AG04449 (cell line): ENCODE results near the gene TNPO1.

Source experiments
- CTCF ChIA-PET: fragments of 350-600 bp; formaldehyde crosslinking; extraction: SDS; loops from one replicate; lab custom pipeline; 2021; ENCODE audit warnings: antibody characterized with exemption; lab: Yijun Ruan, JAX
- POLR2A ChIA-PET: fragments of 400-600, 350-600 bp; formaldehyde crosslinking; extraction: SDS; loops from one replicate; lab custom pipeline; 2020; ENCODE audit warnings: antibody characterized with exemption, inconsistent platforms; lab: Yijun Ruan, JAX
- DNase-seq: peaks from one replicate; pipeline ENCODE4 v3.0.0-alpha.2; 2010; ENCODE audit warnings: low read depth, low spot score
- H3K4me3 ChIP-seq: 2 replicates; pipeline ENCODE4 v1.5.1; 2011; ENCODE audit warnings: low read depth, mild to moderate bottlenecking, control low read depth, low read length
- TF ChIP-seq, protein P1 (sequence below): IDR thresholded peaks from one replicate; pipeline ENCODE4 v1.5.1; 2011; ENCODE audit warnings: mild to moderate bottlenecking, moderate library complexity, low read length, control low read depth, inconsistent platforms; ENCODE audit not compliant: insufficient read depth; ENCODE audit errors: missing control alignments

Gene TNPO1

DNA sequence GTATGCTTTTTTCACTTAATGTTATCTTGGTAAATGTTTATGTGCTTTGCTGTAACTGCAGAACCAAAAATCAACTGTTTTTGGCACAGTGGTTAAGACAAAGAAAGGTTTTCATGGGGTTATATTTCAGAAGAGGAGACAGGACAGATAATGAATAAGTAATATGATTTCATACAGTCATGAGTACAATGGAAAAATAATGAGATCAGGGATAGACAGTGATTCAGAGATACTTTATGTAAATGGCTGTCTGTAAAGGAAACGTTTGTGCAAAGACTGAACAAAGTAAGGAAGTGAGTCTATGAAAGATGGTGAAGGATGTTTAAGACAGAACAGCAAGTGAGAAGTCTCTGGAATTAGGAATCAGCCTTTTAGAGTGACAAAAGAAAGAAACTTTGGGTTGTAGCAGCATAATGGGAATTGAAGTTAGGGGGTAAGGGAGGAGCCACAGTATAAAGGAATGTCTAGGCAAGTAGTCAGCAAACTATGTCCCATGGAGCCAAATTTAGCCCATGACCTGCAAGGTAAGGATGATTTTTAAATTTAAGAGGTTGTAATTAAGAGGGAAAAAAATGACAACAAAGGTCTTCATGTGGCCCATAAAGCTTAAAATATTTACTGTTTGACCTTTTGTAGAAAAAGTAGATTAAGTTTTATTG is 55.0 kb downstream of the TNPO1 start:
- ChIA-PET CTCF (no interaction called here), POLR2A (no interaction called here)
- no peak overlapping the region for H3K4me3 ChIP-seq
- TF ChIP-seq, protein P1, sequence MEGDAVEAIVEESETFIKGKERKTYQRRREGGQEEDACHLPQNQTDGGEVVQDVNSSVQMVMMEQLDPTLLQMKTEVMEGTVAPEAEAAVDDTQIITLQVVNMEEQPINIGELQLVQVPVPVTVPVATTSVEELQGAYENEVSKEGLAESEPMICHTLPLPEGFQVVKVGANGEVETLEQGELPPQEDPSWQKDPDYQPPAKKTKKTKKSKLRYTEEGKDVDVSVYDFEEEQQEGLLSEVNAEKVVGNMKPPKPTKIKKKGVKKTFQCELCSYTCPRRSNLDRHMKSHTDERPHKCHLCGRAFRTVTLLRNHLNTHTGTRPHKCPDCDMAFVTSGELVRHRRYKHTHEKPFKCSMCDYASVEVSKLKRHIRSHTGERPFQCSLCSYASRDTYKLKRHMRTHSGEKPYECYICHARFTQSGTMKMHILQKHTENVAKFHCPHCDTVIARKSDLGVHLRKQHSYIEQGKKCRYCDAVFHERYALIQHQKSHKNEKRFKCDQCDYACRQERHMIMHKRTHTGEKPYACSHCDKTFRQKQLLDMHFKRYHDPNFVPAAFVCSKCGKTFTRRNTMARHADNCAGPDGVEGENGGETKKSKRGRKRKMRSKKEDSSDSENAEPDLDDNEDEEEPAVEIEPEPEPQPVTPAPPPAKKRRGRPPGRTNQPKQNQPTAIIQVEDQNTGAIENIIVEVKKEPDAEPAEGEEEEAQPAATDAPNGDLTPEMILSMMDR: no peak
- DNase-seq: no peak

DNA sequence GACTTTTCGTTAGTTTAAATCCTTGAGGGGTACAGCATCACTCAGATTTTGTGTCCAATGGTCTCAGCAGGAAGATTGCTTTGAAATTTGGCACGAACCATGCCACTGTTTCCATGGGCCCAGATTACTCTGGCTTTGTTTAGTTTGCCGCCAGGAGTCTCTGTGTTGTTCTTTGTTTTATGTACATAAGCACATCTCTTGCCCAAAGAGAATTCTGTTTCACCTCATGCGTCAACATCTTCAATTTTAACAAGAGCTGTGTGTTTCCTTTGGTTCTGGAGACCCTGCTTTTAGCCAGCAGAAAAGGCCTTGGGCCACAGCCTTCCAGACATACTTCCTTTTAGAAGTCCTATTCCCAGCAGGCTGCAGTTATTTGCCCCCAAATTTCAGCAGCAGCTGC is 62.4 kb downstream of the TNPO1 start:
- TF ChIP-seq, protein P1: no peak
- H3K4me3 ChIP-seq: no peak overlapping the region
- DNase-seq: no peak
- ChIA-PET CTCF (no interaction called here), POLR2A (no interaction called here)

DNA sequence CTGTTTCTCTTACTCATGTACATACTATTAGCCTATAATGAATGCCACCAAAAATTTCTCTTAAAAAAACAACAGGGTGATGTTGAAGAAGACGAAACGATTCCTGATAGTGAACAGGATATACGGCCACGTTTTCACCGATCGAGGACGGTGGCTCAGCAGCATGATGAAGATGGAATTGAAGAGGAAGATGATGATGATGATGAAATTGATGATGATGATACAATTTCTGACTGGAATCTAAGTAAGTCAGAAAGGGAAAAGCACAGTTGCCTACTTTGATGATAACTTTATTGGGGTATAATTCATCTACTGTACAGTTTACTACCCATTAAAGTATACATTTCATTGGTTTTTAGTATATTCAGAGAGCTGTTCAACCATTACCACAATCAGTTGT is 66.5 kb downstream of the TNPO1 start:
- CTCF ChIA-PET: interaction anchor here (1.6 kb wide), 1 partner anchor 272 kb away, joined by 4 read pairs; no protein-coding TSS in a partner anchor
- H3K4me3 ChIP-seq: no peak overlapping the region
- POLR2A ChIA-PET: no interaction called here
- no peak for DNase-seq
- TF ChIP-seq, protein P1: no peak

DNA sequence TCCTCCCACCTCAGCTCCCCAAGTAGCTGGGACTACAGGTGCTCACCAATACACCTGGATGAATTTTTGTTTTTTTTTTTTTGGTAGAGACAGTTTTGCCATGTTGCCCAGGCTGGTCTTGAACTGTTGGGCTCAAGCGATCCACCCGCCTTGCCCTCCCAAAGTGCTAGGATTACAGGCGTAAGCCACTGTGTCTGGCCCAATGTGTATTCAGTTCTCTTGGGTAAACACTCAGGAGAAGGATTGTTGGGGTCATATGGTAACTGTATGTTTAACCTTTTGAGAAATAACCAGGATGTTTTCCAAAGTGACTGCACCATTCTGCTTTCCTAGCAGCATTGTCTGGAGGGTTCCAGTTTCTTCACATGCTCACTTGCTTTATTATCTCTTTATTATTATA is 67.4 kb downstream of the TNPO1 start:
- CTCF ChIA-PET: no interaction called here
- no peak for DNase-seq
- TF ChIP-seq, protein P1: no peak
- POLR2A ChIA-PET: interaction anchor here (0.8 kb wide), 1 partner anchor 9 kb away, joined by 3 read pairs; no protein-coding TSS in a partner anchor
- no peak overlapping the region for H3K4me3 ChIP-seq

DNA sequence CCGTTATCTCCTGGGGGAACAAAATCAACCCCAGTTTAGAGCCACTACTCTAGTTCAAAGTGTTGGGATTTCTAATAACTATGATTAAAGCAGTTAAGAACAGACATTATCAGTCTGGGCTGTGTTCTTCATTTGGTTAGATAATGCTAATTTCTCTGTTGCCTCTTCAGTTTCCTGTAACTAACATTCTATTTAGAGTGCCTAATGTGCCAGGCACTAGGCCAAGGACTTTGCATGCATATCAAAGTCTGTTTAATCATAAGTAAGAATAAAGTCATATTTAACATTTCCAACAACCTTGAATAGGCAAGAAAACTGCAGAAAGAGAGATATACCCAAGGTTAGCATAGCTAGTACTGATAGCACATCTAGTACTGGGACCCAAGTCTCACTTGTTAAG is 68.4 kb downstream of the TNPO1 start:
- DNase-seq: no peak
- TF ChIP-seq, protein P1: no peak
- ChIA-PET POLR2A (interaction anchor here (0.8 kb wide), 1 partner anchor 10 kb away, joined by 3 read pairs; no protein-coding TSS in a partner anchor), CTCF (interaction anchor here (1.0 kb wide), 1 partner anchor 17 kb away, joined by 3 read pairs; no protein-coding TSS in a partner anchor)
- H3K4me3 ChIP-seq: no peak overlapping the region

DNA sequence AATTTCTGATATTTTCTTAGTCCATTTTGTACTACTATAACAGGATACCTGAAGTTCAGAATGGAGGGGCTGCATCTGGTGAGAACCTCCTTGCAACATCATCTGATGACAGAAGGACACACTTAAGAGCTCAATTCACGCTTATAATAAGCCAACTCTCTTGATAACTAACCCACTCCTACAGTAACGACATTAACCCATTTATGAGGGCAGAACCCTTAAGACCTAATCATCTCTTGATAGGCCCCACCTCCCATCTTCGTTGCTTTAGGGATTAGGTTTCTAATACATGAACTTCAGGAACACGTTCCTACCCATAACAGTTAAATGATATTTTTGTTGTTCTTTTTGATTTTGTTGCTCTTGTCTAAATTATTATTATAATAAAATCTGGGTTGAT is 69.4 kb downstream of the TNPO1 start:
- POLR2A ChIA-PET: no interaction called here
- CTCF ChIA-PET: interaction anchor here (1.0 kb wide), 1 partner anchor 16 kb away, joined by 3 read pairs; no protein-coding TSS in a partner anchor
- TF ChIP-seq, protein P1: no peak
- DNase-seq: no peak
- no peak overlapping the region for H3K4me3 ChIP-seq
